ENCODE results near the gene C20orf141.
"Not testable (repeated sequence)": the region's sequence is repeated elsewhere in the genome, so short reads cannot be mapped to it uniquely, and the experiment has no call there.

The C20orf141 gene, protein sequence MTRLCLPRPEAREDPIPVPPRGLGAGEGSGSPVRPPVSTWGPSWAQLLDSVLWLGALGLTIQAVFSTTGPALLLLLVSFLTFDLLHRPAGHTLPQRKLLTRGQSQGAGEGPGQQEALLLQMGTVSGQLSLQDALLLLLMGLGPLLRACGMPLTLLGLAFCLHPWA

DNA sequence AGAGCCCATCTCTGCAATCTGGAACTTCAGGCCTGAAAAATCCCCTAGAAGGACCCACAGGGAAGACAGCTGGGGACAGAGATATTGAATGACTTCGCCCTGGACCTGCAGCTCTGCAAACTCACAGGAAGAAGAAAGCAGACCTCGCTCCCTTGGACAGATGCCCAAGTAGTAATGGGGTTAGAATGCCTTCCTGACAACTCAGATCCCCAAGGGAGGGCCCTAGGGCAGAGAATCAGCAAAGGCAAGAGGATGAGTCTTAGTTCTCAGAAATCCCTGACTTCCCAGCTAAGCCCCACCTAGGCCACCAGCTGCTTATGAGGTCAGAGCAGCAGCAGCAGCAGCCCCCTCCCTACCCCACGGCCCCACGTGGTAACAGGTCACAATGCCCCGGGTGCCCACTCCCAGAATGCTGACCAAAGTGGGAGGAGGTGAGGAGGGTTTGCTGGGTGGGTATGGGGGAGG lies at the start of gene C20orf141:
Gene C20orf141 (plus strand): TSS at position 401 of the 465 bp plus-strand sequence. CDS start 198 bp downstream, outside the sequence.
- DNase-seq (ENCODE audit: low spot score): peak; percentile 81

DNA sequence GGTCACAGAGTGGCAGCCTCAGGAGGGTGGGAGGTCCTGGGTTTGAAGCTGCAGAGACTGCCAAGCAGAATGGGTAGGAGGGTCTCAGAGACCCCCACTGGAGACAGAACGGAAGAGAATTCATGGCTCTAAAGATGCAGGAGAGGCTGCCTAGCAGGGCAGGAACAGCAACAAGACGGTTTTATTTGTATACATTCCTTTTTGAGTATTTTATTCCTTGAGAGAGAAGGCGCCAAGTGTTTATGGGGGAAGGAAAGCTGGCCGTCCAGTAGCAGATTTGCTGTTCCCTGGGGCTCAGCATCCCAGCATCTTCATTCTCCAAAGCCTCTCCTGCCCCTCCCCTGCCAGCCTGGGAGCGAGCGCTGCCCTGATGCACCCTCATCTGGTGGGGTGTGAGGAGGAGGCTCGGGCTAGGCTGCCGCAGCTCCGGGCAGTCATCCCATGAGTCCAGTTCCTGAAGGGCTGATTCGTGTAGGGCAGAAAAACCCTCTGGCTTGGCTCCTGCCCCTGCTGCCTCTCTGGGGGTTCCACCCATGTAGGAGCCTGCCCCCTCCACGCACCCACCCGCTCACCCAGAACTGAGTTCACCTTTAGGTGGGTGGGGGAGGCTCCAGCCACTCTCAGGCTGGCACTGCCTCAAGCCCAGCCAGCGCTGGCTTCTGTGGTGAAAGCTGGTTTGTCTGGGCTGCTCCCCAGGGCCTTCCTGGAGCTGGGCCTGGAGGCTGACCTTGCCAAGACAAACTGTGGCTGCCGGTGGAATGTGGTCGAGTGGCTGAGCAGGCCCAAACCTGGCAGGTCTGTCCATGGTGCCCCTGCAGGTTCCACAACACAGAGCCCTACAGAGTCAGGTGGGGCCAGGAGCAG lies 46.8 kb upstream of the C20orf141 start:
- DNase-seq (ENCODE audit: low spot score): no peak

DNA sequence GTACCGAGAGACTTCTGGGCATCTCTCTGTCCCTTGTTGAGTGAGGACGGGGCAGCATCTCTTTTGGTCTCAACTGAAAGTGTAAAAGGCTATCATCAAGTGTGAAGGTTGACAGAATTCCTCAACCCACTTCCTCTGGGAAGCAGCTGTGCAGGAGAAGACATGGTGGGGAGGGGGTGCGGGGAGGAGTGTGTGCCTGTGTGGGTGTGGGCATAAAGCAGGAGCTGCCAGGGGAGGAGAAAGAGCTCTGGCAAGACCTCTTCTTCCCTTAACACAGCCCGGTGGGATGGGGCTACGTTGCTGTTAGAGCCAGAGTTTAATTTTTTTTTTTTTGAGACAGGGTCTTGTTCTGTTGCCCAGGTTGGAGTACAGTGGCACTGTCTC lies 46.2 kb upstream of the C20orf141 start:
- no peak for DNase-seq (ENCODE audit: low spot score)

DNA sequence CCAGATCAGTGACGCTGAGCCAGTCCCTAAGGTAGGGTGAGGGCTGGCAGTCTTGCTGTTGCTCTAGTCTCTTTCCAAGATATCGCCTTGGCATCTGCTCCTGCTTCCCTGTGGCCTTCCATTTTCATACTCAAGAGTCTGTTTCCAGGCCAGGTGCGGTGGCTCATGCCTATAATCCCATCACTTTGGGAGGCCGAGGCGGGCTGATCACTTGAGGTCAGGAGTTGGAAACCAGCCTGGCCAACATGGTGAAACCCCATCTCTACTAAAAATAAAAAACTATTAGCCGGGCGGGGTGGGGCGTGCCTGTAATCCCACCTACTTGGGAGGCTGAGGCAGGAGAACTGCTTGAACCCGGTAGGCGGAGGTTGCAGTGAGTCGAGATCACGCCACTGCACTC lies 44.7 kb upstream of the C20orf141 start:
- not testable (repeated sequence) for DNase-seq (ENCODE audit: low spot score)

DNA sequence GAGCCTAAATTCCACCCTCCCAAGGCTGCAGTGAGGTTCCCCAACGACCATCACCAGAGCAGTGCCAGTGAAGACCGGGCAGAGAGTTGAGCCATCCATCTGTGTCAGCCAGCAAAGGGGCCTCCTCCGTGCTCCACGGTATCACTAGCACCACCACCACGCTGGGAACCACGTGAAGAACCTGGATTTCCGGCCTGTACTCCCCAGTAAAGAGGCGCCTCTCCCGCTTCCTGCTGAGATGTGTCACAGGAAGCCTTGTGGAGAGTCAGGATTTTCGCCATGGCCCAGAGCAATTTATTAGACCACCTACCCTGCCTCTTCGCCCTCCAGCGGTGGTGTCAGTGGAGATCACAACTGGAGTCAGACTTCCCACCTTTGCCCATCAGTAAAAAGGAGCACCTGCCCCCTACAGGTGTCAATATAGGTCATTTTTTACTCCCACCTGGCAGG lies 43.1 kb upstream of the C20orf141 start:
- no peak for DNase-seq (ENCODE audit: low spot score)

DNA sequence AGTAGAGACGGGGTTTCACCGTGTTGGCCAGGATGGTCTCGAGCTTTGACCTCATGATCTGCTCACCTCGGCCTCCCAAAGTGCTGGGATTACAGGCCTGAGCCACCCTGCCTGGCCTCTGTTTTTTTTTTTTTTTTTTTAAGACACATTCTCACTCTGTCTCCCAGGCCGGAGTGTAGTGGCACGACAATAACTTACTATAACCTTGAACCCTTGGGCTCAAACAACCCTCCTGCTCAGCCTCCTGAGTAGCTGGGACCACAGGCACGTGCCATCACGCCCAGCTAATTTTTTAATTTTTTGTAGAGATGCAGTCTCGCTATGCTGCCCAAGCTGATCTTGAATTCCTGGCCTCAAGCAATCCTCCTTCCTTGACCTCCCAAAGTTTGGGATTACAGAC lies 41.0 kb upstream of the C20orf141 start:
- no peak for DNase-seq (ENCODE audit: low spot score)

DNA sequence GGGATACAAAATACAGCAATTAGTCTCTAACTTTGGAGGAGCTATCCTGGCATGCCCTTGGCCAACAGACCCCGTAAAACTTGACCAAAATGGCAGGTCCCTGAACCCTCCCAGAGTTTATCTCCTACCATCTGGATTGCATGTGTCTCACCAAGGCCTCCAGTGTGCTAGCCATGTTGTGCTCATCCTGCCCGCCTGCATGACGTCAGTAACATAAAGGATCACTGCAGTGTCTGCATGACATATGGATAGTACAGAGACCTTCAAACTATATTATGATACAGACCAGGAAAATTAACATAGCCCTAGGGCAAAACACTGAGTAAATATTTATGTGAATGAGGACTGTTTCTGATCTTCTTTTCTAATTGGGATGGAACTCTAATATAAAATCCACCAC lies 39.6 kb upstream of the C20orf141 start:
- no peak for DNase-seq (ENCODE audit: low spot score)

DNA sequence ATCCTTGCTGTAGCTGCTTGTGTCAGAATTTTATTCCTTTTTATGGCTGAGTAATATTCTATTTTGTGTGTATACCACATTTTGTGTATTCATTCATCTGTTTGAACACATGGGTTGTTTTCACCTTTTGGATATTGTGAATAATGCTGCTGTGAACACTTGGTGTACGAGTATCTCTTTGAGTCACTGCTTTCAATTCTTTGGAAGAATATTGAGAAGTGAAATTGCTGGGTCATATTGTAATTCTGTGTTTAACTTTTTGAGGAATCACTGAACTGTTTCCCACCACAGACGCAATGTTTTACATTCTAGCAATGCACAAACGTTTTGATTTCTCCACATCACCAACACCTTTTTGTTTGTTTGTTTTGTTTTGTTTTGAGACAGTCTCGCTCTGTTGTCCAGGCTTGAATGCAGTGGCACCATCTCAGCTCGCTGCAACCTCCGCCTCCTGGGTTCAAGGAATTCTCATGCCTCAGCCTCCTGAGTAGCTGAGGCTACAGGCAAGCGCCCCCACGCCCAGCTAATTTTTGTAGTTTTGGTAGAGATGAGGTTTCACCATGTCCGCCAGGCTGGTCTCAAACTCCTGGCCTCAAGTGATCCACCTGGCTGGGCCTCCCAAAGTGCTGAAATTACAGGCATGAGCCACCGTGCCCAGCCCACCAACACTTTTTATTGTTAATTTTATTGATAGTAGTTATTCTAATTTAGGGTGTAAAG lies 36.0 kb upstream of the C20orf141 start:
- DNase-seq (ENCODE audit: low spot score): no peak

DNA sequence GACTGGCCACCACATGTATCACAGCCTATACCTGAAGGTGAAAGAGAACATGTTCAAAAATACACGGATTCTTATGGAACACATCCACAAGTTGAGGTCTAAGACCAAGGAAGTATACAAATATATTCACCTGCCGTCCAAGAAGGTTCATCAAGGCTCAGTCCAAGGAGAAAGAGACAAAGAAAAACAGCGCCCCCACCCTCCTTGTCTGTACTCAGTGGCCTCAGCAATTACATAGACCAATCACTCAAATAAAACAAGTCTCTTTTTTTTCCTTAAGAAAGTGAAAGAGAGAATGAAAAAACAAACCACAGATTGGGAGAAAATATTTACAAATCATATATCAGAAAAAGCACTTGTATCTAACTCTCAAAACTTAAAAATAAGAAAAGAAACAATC lies 33.8 kb upstream of the C20orf141 start:
- no peak for DNase-seq (ENCODE audit: low spot score)

DNA sequence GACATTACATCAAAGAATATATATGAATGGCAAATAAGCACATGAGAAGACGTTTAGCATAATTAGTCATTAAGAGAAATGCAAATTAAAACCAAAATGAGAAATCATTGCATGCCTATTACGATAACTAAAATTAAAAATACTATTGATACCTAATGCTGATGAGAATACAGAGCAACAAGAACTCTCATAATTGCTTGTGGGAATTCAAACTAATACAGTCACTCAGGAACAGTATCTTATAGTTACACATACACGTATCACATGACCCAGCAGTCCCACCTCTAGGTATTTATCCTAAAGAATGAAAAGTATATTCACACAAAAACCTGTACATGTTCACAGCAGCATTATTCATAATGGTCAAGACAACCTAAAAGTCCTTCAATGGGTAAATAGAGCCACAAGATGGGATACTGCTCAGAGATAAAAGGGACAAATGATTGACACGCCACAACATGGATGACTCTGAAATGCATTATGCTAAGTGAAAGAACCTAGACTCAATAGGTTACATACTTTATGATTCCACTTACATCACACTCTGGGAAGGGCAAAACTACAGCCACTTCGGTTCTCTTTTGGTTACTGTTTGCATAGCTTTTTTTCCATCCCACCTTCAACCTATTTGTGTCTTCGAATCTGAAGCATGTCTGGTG lies 30.8 kb upstream of the C20orf141 start:
- DNase-seq (ENCODE audit: low spot score): no peak

DNA sequence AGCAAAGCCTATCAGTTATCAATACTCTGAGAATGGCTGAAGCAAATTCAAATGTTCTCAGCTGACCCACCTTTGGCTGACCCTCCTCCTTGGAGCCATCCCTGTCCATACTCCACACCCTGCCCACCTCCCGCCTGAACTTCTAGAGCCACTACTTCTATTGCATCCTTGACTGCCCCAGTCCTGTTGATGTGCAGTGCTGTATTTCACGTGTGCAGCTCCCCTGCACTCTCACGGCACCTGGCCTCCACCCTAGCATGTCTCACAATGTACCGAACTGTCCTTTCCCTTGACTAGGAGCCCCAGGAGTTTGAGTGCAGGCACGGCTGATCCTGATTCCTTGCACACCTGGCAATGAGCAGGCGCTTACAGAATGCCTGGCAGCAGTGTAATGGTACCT lies 21.3 kb upstream of the C20orf141 start:
- DNase-seq (ENCODE audit: low spot score): no peak

DNA sequence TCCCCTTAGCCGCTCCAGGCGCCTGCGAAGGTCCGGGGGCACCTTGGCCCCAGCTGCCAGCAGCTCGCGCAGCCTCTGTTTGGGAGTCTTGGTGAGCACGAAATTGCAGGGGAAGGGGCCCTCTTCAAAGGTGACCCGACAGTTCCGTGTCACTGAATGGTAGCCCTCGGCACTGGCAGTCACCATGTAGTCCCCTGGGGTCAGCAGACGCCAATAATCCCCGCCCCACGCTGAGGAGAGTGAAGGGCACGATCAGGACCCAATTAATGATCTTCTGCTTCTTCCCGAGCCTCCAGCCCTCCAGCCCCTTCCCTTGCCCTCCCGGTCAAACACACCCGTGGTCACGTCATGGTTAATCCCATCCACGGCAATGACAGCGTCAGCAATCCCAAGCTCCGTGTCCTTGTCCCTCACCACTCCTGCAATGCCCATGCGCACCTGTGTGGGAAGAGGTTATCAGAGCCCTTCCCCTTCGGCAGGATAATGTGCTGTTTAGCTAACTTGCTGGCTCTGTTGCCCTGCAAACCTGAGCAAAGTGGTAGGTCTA lies 20.5 kb upstream of the C20orf141 start:
- DNase-seq (ENCODE audit: low spot score): no peak

DNA sequence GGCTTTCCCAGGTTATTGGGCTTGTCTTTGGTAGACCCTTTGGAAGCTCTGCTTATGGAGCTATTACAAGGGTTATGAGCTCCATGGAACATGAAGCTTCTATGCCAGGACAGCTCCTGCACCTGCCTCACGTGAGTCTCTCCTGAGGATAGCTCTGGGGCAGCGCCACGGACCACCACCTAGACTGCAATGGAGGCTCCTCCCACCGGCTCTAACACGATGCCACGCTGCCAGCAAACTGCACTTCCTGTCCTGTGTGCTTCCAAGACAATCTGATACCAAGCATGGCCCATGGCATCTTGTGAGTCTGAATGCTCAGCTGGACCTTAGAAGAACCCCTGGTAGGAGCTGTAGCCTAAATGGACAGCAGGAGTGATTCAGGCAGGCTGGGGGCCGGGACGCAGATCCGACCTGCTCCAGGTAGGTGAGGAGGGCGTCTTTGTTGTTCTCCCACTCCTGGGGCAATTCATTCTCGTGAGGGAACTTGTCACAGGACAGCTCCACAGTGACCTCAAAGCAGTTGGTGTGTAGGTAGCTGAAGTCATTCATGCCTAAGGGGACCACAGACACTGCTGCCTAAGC lies 19.8 kb upstream of the C20orf141 start:
- no peak for DNase-seq (ENCODE audit: low spot score)

DNA sequence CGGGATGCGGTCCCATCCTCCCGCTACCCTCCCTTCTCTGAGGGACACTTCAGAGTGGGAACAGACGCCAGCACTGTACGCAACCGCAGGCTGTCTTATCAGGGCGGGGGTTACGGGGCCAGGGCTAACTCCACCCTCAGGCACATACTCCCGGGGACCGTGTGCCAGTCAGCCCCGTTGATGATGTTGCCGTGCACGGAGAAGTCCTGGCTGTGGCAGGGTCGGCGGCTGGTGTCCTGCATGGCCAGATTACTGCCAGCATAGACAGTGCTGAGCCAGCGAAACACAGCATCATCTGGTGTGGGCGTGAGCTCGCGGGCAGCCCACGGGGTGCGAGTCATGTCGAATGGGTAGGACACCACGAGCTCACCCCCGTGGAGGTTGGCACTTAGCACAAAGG lies 19.3 kb upstream of the C20orf141 start:
- DNase-seq (ENCODE audit: low spot score): no peak

DNA sequence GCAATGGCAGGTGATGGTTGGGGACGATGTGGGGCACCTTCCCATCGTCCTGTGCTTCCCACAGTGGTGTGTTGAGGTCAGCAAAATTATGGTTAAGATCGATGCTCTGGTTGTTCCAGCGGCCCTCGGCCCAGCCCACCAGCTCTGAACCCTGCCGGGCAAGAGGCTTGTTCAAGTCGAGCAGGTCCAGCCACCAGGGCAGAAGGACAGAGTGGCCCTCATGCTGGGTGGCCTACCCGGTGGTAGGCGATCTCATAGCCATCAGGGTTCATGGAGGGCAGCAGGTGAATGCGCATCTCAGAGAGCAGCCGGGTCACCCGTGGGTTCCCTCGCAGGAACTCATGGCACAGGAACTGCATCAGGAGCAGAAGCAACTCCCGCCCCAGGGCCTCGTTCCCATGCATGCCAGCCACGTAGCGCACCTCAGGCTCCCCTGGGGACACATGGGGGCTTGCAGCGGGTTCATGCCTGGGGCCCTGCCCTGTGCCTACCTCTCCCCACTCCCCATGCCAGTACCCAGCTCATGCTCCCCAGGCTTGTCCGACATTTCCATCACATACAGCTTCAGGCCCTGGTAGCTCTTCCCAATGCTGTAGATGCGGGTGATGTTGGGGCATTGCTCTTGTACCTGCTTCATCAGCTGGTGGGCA lies 18.7 kb upstream of the C20orf141 start:
- no peak for DNase-seq (ENCODE audit: low spot score)

DNA sequence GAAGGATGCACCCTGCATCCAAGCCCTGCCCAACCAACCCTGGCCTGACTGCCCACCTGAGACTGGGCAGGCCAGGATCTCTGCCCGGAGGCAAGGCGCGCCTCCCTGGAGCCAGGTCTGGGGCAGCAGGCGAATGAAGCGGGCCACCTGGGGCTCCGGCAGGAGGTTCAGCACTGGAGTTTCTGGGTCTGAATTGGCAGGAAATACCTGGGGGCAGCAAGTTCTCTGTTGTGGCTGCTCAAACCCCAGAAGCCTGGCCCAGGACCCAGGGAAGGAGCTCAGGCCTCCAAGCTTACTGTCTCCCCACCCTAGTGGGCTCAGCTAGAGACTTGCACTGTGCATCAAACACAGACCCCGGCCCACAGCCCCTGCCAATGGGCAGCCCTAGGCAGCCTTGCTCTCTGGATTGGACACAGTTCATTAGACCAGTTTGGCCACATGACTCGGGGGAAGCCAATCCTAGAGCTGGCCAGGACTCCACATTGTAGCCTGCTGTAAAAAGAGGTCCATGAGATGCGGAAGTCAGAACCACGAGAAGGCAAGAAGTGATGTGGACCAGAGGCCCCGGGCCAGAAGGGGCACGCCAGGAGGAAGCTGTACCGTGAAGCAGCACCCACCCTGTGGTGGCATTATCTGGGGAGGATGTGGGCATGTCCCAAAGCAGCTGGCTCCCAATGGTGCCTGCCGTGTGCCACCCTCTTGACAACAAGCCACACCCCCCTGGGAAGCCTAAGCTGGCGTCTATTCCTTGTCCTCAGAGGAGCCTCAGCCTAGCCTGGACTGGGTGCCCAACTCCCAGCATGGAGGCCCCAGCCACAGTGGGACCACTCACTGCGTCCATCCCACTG lies 17.4 kb upstream of the C20orf141 start:
- no peak for DNase-seq (ENCODE audit: low spot score)

DNA sequence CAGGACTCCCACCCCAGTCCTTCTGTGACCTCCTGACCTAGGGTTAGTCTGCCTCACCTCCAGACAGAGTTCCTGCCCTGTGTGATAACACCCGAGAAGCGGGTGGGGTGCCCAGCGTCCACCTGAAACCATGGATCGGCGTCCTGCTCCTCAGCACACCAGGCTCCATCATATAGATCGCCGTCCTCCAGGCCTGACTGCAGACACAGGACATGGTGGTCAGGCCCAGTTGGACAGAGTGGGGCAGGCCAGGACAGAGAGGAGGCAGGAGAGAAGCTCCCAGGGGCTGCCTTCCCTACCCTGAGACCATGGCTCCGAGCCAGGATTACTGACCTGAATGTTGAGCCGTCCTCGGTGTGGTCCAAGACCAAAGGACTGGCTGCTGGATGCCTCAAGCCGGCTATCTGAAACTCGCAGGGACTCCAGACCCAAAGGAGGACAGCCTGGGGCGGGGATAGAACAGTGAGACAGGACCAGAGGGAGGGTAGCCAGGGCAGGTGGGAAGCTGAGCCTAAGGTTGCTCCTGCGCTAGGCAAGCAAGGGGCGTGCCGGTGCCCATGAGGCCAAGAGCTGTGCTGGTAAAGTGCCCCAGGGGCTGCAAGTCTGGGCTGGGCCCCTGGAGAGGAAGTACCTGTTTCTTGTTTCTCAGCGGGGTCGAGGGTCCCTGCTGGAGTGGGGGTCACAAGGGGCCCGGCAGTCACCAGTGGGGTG lies 16.5 kb upstream of the C20orf141 start:
- no peak for DNase-seq (ENCODE audit: low spot score)

DNA sequence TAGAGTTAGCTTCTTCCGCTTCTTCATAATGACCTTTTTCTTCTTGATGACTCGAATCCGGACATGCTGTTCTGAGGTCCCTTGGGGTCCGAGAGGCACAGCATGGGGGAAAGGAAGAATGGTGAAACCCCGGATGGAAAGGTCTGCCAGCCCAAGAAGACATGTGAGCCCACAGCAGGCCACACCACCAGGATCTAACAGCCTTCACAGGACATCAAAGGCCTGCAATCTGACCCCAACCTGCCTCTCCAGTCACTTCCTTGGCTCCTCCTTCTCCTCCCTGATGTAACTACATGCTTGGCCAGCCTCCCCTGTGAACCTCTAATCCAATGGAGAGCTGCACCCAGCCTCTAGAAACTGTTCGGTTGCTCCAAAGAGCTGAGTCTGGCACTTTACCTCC lies 16.0 kb upstream of the C20orf141 start:
- DNase-seq (ENCODE audit: low spot score): no peak

DNA sequence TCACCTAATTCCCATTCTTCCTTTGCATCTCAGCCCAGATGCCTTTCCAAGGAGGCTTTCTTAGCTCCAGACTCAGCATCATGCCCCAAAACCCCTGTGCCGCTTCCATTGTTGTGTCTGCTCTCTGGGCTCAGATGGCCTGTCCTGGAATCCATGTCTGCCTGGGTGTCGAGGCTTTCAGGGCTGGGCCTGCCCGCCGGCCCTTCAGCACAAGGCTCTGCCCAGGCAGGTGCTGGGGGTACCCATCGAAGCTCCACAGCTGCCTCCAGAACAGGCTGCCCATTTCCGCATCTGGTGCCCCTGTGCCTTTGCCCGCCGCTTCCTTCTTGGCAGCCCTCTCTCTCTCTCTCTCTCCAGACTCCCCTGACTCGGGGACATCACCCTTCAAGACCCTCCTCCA lies 15.5 kb upstream of the C20orf141 start:
- no peak for DNase-seq (ENCODE audit: low spot score)

Data from RKO (cell line).